Fibroblast of gingiva (primary cell): Measurements from ENCODE around the gene LTBP4.
"Not testable (repeated sequence)": the region's sequence is repeated elsewhere in the genome, so short reads cannot be mapped to it uniquely, and the experiment has no call there.

Source experiments
- DNase-seq: peaks from one replicate; pipeline ENCODE4 v3.0.0-alpha.2; 2011; ENCODE audit warnings: low read depth

Gene LTBP4

GRCh38 chr19:40575326-40575725, 25.8 kb upstream of the LTBP4 start:
- no peak for DNase-seq

DNA sequence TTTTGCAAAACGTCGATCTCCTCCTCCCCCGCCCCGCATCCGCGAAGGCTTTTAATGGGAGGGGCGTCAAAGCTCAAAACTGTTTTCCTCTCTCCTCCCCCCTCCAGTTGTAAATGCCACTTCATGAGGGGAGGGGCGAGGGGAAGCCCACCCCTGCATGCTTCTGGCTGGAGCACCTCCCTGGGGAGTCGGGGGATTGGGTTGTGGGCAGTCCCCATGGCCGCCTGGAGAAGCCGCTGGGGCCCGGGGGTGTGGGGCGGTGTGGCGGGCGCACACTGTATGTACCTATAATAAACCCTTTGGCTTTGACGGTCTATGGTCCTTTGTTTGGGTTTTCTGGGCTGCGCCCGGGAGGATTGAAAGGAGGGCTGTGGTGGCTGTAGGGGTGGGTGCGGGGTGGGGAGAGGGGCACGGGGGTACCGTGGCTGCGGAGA, 25.0 kb upstream of the LTBP4 start:
- no peak for DNase-seq

DNA sequence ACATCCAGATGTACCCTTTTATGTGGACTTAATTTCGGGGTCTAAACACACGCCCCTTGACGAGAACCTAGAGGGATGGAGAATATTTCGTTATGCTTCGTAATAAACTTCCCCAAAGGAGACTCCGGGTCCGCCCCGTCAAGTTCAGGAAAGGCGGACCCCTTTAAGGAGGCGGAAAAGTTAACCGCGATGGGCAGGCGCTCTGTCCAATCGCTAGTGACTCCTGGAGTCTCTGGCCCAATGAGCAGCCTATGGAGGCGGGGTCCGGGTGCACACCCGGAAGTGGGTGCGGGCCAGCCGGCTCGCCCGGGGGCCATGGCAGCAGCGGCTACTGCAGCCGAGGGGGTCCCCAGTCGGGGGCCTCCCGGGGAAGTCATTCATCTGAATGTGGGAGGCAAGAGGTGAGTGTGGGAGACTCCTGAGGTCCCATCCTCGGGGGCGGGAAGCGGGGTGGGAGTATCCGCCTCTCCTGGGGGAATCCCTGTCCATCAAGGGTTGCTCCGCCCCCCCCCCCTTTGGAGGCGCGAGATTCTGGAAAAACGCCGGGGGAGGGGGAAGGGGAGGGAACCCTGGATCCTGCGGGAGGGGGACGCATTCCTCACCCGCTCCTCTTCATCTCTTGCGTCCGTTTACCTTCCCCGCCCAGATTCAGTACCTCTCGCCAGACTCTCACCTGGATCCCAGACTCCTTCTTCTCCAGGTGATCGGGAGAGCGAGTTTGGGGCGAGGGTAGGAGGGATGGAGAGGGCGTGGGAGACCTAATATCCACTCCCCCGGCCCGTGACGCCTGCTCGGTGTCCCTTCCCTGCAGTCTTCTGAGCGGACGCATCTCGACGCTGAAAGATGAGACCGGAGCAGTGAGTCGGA, 24.4 kb upstream of the LTBP4 start, which contains the start of gene SHKBP1:
Gene SHKBP1, plus strand, starts transcription at position 289 of the 867 bp plus-strand sequence. Its CDS starts 27 bp downstream, at position 316.
- peak; percentile 92 for DNase-seq

DNA sequence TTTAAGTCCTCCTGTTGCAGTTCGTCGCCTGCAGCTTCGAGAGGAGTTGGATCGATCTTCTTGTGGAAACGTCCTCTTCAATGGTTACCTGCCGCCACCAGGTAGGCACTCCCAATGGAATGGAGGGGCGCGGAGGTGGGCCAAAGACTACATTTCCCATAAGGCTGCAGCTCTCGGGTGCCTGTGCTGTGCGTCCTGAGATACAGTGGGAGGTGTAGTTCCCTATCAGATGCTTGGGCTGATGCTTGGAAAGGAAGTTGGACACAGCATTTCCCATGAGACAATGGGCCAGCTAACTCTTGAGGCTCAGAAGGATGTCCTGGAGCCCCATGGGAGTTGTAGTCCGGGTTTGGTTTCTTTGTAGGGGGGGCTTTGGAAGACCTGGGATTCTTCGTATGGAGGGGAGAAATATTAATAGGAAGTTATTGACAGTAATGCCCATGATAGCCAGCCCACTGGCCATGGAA, 22.7 kb upstream of the LTBP4 start:
- no peak for DNase-seq

DNA sequence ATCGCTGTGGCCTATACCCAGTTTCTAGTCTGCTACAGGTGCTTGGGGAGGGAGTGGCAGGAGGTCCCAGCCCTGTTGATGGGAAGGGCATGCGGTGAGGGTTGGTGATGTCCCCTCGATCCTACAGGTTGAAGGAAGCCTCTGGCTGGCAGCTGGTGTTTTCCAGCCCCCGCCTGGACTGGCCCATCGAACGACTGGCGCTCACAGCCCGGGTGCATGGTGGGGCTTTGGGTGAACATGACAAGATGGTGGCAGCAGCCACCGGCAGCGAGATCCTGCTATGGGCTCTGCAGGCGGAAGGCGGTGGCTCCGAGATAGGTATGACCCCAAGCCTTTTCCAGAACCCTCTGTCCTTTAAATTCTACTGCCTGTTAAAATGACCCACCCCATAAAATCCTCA, 20.6 kb upstream of the LTBP4 start:
- no peak for DNase-seq

GRCh38 chr19:40581531-40581930, 19.6 kb upstream of the LTBP4 start:
- no peak for DNase-seq

DNA sequence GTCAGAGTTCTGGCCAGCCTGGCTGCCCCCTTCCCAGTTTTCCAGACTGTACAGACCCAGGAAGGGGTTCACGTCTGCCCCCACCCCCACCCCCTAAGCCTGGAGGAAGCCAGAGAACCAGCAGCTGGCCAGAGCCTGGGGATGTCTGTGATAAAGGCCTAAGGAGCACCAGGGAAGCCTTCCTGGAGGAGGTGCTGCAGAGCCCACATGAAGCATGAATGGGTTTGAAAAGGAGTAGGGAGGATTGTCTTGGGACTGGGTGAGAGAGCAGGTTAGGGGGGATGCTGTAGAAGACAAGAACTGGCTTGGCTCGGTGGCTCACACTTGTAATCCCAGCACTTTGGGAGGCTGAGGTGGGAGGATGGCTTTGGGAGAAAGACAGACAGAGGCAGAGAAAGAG, 18.7 kb upstream of the LTBP4 start:
- no peak for DNase-seq

DNA sequence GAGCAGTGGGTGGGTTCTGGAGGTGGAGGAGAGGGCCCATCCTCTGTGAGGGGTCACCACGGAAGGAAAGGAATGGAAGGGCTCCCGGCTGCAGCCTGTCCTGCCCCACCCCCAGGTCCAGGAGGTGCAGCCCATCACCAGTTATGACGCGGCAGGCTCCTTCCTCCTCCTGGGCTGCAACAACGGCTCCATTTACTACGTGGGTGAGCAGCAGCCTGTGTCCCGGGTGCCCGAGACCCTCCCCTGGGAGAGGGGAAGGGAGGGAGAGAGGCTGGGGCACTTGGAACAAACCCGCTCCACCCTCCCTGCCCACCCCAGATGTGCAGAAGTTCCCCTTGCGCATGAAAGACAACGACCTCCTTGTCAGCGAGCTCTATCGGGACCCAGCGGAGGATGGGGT, 17.9 kb upstream of the LTBP4 start:
- DNase-seq, result no peak

GRCh38 chr19:40584007-40584406, 17.2 kb upstream of the LTBP4 start:
- no peak for DNase-seq

DNA sequence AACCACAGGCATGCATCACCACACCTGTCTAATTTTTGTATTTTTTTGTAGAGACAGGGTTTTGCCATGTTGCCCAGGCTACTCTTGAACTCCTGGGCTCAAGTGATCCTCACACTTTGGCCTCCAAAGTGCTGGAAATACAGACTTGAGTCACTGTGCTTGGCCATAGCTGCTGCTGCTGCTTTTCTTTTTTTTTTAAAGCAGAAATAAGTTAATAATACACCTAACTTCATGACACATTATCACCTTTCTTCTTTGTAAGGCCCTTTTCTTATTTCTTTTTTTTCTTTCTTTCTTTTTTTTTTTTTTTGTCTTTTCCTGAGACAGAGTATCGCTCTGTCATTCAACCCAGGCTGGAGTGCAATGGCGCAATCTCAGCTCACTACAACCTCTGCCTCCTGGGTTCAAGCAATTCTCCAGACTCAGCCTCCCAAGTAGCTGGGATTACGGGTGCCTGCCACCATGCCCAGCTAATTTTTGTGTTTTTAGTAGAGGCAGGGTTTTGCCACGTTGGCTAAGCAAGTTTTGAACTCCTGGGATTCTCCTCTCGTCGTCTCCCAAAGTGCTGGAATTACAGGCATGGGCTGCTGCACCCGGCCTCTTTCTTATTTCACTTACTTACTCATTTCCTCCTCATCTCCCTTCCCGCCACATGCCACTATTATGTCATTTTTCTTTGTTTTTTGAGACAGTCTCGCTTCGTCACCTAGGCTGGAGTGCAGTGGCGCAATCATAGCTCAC, 15.8 kb upstream of the LTBP4 start:
- peak; percentile 49 for DNase-seq

GRCh38 chr19:40585982-40586422, 15.2 kb upstream of the LTBP4 start:
- DNase-seq, result no peak

DNA sequence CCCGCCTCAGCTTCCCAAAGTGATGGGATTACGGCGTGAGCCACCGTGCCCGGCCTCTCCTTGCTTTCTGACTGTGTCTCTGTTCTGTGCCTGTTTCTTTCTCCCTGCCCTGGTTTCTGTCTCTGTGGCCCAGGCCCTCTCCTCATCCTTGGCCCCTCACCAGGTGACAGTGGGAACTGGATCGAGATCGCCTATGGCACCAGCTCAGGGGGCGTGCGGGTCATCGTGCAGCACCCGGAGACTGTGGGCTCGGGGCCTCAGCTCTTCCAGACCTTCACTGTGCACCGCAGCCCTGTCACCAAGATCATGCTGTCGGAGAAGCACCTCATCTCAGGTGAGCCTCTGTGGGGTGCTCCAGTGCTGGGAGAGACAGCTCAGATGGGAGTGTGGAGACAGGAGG, 14.6 kb upstream of the LTBP4 start:
- no peak for DNase-seq

DNA sequence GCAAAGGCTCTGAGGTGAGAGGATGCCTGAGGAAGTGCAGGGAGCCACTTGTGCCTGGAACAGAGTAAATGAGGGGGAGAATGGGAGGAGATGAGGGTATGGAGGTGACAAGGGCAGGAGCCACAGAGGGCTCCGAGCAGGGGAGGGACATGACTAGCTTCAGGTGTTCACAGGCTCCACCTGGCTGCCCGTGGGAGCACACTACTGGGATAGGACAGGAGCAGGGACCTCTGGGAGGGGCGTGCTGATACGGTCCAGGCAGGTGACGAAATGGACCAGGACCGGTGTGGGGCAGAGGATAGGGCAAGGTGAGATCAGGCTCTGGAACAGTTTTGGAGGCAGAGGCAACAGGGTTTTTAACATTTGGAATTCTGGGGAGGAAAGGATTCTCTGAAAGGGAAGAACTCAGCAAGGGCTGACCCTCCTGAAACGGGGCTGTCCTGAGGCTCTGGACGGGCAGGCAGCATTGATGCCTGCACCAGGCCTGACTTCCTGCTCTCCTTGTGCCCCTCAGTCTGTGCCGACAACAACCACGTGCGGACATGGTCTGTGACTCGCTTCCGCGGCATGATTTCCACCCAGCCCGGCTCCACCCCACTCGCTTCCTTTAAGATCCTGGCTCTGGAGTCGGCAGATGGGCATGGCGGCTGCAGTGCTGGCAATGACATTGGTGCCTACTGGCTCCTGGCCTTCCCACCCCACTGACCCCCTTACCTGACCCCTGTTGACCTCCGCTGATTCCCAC, 12.9 kb upstream of the LTBP4 start:
- DNase-seq, result no peak

DNA sequence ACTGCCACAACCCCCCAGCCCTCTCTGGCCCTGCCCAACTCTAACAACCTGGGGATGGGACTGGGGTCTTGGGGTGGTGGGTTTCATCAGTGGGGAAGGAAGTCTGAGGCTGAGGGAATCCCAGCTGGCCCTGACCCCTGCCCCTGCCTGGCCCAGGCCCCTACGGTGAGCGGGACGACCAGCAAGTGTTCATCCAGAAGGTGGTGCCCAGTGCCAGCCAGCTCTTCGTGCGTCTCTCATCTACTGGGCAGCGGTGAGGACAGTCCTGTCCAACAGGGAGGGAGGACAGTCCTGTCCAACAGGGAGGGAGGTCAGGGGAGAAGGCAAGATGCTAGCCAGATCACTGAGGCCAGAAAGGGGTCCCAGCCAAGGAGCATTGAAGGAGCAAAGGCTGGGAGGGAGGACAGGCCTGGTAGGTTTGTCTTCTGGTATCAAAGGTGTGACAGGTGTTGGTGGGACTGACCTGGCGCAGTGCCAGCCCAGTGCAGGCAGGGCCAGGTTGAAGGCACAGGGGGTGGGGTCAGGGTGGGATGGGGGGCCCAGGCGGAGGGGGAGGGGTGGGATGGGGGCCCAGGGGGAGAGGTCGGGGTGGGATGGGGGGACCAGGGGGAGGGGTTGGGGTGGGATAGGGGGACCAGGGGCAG, 12.1 kb upstream of the LTBP4 start:
- no peak for DNase-seq

DNA sequence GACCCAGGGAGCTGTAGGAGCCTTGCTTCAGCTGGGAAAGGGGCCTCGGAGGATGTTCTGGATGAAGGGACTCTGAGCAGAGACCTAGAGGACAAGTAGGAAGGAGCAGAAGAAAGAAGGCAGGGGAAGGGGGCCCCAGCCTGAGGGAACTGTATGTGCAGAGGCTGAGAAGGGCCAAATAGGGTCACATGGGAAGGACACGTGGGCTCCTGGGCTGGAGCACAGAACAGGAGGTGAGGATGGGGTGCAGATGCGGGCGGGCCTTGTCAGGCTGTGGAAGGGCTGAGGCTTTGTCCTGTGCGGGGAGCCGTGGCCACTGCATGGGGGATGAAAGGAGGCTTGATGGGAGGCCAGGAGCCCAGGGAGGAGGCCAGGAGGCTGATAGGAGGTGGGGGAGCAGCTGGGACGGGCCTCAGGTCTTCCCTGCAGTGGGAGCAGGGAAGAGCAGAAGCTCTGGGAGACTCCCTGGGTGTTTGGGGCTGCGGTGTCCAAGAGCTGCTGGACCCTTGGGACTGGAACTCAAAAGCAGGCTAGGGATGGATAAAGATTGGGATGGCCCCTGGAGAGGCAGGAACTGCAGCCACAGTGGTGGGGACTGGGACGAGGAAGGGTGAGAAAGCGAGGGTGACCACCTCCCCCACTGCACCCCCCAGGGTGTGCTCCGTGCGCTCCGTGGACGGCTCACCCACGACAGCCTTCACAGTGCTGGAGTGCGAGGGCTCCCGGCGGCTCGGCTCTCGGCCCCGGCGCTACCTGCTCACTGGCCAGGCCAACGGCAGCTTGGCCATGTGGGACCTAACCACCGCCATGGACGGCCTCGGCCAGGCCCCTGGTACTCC, 11.4 kb upstream of the LTBP4 start:
- no peak for DNase-seq

DNA sequence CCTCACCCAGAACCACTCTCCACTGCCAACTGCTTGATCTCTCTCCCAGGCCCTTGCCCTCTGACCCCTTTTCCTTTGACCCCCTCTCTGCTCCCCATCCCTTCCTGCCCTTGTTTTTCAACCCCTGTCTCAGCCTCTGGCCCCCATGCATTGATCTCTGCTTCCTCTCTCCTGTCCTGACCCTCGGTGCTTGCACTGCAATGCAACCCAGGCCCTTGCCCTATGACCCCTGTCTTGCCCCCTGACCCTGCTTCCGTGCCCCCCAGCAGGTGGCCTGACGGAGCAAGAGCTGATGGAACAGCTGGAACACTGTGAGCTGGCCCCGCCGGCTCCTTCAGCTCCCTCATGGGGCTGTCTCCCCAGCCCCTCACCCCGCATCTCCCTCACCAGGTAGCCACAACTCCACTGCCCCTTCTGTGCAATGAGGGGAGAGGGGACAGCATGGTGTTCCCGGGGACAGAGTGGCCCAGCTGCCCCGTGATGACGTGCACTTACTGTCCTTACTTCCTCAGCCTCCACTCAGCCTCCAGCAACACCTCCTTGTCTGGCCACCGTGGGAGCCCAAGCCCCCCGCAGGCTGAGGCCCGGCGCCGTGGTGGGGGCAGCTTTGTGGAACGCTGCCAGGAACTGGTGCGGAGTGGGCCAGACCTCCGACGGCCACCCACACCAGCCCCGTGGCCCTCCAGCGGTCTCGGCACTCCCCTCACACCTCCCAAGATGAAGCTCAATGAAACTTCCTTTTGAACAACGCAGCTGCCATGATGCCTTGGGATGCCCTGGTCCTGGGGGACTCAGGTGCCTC, 10.5 kb upstream of the LTBP4 start:
- DNase-seq, result no peak

GRCh38 chr19:40591724-40592123, 9.4 kb upstream of the LTBP4 start:
- DNase-seq, result not testable (repeated sequence)

- peak; percentile 53 for DNase-seq
Measured at GRCh38 chr19:40592170-40592569, 9.0 kb upstream of the LTBP4 start.

- DNase-seq, result no peak
Measured at GRCh38 chr19:40594255-40594654, 6.9 kb upstream of the LTBP4 start.

GRCh38 chr19:40594657-40595091, 6.5 kb upstream of the LTBP4 start:
- DNase-seq, result no peak
